Kidney (tissue), 14 donors: ENCODE measurements around the gene VPS33B. TPM values are rescaled to one million over a fixed set of nuclear protein-coding genes. Genes with fewer than 3 reads are reported as not detected.

Experiments used
- DNase-seq, 5 donors: peaks; one replicate each; pipeline ENCODE4 v3.0.0-alpha.2; 2013 to 2020
- FAIRE-seq: peaks from 2 replicates; lab custom pipeline; 2012; peaks lifted over from hg19 to GRCh38; lab: Jason Lieb, UNC
- H3K27ac ChIP-seq, 2 donors: one replicate each; pipeline ENCODE4 v1.7.0; 2013; ENCODE audit warnings: low read depth in 2 of 2, low read length in 2 of 2, inconsistent platforms in 1 of 2
- H3K27me3 ChIP-seq: one replicate; pipeline ENCODE4 v1.7.1; 2013; ENCODE audit warnings: low read length, inconsistent platforms; ENCODE audit not compliant: control insufficient read depth, insufficient read depth
- H3K36me3 ChIP-seq, 3 donors: one replicate each; pipeline versions ENCODE4 v1.7.0 to v1.7.1; 2013; ENCODE audit warnings: low read length in 3 of 3, control low read depth in 1 of 3, inconsistent platforms in 1 of 3; ENCODE audit not compliant: insufficient read depth in 3 of 3, control insufficient read depth in 2 of 3
- H3K4me1 ChIP-seq, 3 donors: one replicate each; pipeline versions ENCODE4 v1.7.0 to v1.7.1; 2013; ENCODE audit warnings: low read length in 3 of 3, inconsistent platforms in 1 of 3, low read depth in 1 of 3; ENCODE audit not compliant: control insufficient read depth in 2 of 3, insufficient read depth in 2 of 3
- H3K4me3 ChIP-seq, 3 donors: one replicate each; pipeline versions ENCODE4 v1.7.0 to v1.8.1; 2013; ENCODE audit warnings: low read length in 3 of 3, control low read depth in 1 of 3, inconsistent platforms in 1 of 3
- H3K9ac ChIP-seq, 3 donors: one replicate each; pipeline versions ENCODE4 v1.7.0 to v1.7.1; 2013; ENCODE audit warnings: low read length in 3 of 3, control low read depth in 1 of 3, inconsistent platforms in 1 of 3
- H3K9me3 ChIP-seq, 3 donors: one replicate each; pipeline versions ENCODE4 v1.7.0 to v1.7.1; 2013; ENCODE audit warnings: low read length in 3 of 3, control low read depth in 1 of 3, inconsistent platforms in 1 of 3; ENCODE audit not compliant: control insufficient read depth in 2 of 3, insufficient read depth in 1 of 3
- CTCF ChIP-seq: IDR thresholded peaks from 3 replicates; pipeline ENCODE4 v1.5.1; 2012; ENCODE audit warnings: mild to moderate bottlenecking, moderate library complexity, borderline replicate concordance; ENCODE audit not compliant: insufficient read depth; ENCODE audit errors: extremely low read depth
- intact Hi-C: fragments of 100-400 bp; cut with DNase I; formaldehyde crosslinking; loops from one replicate; pipeline ENCODE4 v1.11.1; 2022
- polyA plus RNA-seq: library from polyadenylated mRNA; stranded (reverse); fragments of 350-450 nt; fragmentation: Illumina TruSeq; extraction: RNeasy Lipid Tissue Mini Kit (QIAGEN cat#74804); gene quantifications from one replicate; pipeline ENCODE4 v1.2.3, GENCODE V29; 2014; ENCODE audit warnings: low read depth, low replicate concordance; ENCODE audit not compliant: insufficient read depth
- total RNA-seq: library from RNA; stranded (reverse); fragmentation: NEBNext Ultra II Directional; extraction: Animal tissue kit (Norgen Biotek cat#: 25700); gene quantifications from one replicate; pipeline ENCODE4 v1.2.1, GENCODE V29; 2021
- donor health status: control.
- donor health status: control.
- donor health status: control.
- donor health status: control.
- donor health status: control.
- donor health status: DM: yes; HTN: yes; CAD: no.
- donor health status: Normal renal cell carcinoma (clear cell type).

The VPS33B gene
- total and polyA plus RNA-seq, 2 donors from 2014 or later = 15.5 to 18.5 TPM

GRCh38 chr15:91068966-91069365 is 46.6 kb upstream of the VPS33B start:
- no peaks in the 10 kb centered on the region for H3K4me1 ChIP-seq
- TF ChIP-seq CTCF = no peak
- no peak for DNase-seq
- no peak for FAIRE-seq
- no peak overlapping the region for H3K9ac ChIP-seq
- no peaks in the 10 kb centered on the region for H3K36me3 ChIP-seq
- no peaks in the 10 kb centered on the region for H3K27me3 ChIP-seq
- intact Hi-C loops = no loop called here
- no peak overlapping the region for H3K4me3 ChIP-seq
- H3K9me3 ChIP-seq = no peaks in the 10 kb centered on the region
- H3K27ac ChIP-seq = no peak overlapping the region

GRCh38 chr15:91068436-91068835 is 46.0 kb upstream of the VPS33B start:
- TF ChIP-seq CTCF = no peak
- intact Hi-C loops = no loop called here
- H3K27ac ChIP-seq = no peak overlapping the region
- no peak for DNase-seq
- FAIRE-seq = no peak
- H3K9ac ChIP-seq = no peak overlapping the region
- no peak overlapping the region for H3K4me3 ChIP-seq
- H3K4me1 ChIP-seq = no peaks in the 10 kb centered on the region
- no peaks in the 10 kb centered on the region for H3K9me3 ChIP-seq
- no peaks in the 10 kb centered on the region for H3K27me3 ChIP-seq
- no peaks in the 10 kb centered on the region for H3K36me3 ChIP-seq

GRCh38 chr15:91067036-91067435 is 44.6 kb upstream of the VPS33B start:
- intact Hi-C loops = no loop called here
- H3K27me3 ChIP-seq = no peaks in the 10 kb centered on the region
- DNase-seq (no peak), FAIRE-seq (no peak)
- H3K4me1 ChIP-seq = no peaks in the 10 kb centered on the region
- H3K27ac ChIP-seq = no peak overlapping the region
- no peaks in the 10 kb centered on the region for H3K9me3 ChIP-seq
- no peaks in the 10 kb centered on the region for H3K36me3 ChIP-seq
- TF ChIP-seq CTCF = no peak
- no peak overlapping the region for H3K9ac ChIP-seq
- no peak overlapping the region for H3K4me3 ChIP-seq

- Histone ChIP-seq H3K4me3 (no peak overlapping the region), H3K9ac (no peak overlapping the region), H3K36me3 (no peaks in the 10 kb centered on the region), H3K27ac (no peak overlapping the region), H3K9me3 (no peaks in the 10 kb centered on the region), H3K4me1 (no peaks in the 10 kb centered on the region), H3K27me3 (no peaks in the 10 kb centered on the region)
- intact Hi-C loops = no loop called here
- DNase-seq (no peak), FAIRE-seq (no peak)
- TF ChIP-seq CTCF = no peak
Observed at GRCh38 chr15:91065505-91065904, 43.1 kb upstream of the VPS33B start.
